ENCODE data around the gene ZNF319.
A peak's percentile ranks its signal among the peaks of the same experiment; 100 is the strongest.

The ZNF319 gene

GRCh38 chr16:58036943-58037342 is 36.5 kb upstream of the ZNF319 start:
- no peak for DNase-seq

- DNase-seq = no peak
Measured at GRCh38 chr16:58035356-58036170, 35.1 kb upstream of the ZNF319 start.

- no peak for DNase-seq
Measured at GRCh38 chr16:58034774-58035173, 34.3 kb upstream of the ZNF319 start.

GRCh38 chr16:58034128-58034685 is 33.7 kb upstream of the ZNF319 start:
- DNase-seq = no peak

GRCh38 chr16:58032710-58033293 is 32.3 kb upstream of the ZNF319 start:
- no peak for DNase-seq

- no peak for DNase-seq
Measured at GRCh38 chr16:58031016-58031800, 30.7 kb upstream of the ZNF319 start.

- DNase-seq = no peak
Measured at GRCh38 chr16:58030136-58030840, 29.8 kb upstream of the ZNF319 start.

GRCh38 chr16:58029410-58029809 is 28.9 kb upstream of the ZNF319 start:
- no peak for DNase-seq

- no peak for DNase-seq
Measured at GRCh38 chr16:58028541-58029070, 28.1 kb upstream of the ZNF319 start.

- no peak for DNase-seq
Measured at GRCh38 chr16:58027916-58028455, 27.5 kb upstream of the ZNF319 start.

- no peak for DNase-seq
Measured at GRCh38 chr16:58027161-58027915, 26.9 kb upstream of the ZNF319 start.

GRCh38 chr16:58026705-58027160 is 26.3 kb upstream of the ZNF319 start:
- no peak for DNase-seq

GRCh38 chr16:58026139-58026704 is 25.8 kb upstream of the ZNF319 start:
- DNase-seq = no peak

- DNase-seq = no peak
Measured at GRCh38 chr16:58025351-58026138, 25.1 kb upstream of the ZNF319 start, which contains the start of gene MMP15. TSS of gene MMP15 (plus strand) at chr16:58025754. CDS start at chr16:58026351, 597 bp downstream.

- no peak for DNase-seq
Measured at GRCh38 chr16:58024486-58025350, 24.2 kb upstream of the ZNF319 start.

- peak; percentile 57 for DNase-seq
Measured at GRCh38 chr16:58022601-58023371, 22.3 kb upstream of the ZNF319 start.

- DNase-seq = no peak
Measured at GRCh38 chr16:58021661-58022551, 21.4 kb upstream of the ZNF319 start.
